Measurements from ENCODE around the gene PIK3CD. TPM values are rescaled to one million over a fixed set of nuclear protein-coding genes. Genes with fewer than 3 reads are reported as not detected.

Gene PIK3CD
- total and polyA plus RNA-seq, 12 donors: 1.3 to 16.4 (median 9.1) TPM

GRCh38 chr1:9653491-9654050, 2.0 kb downstream of the PIK3CD start:
- Histone ChIP-seq H3K9me3 (replicated peaks in 1 of 3) (no peaks in the 10 kb centered on the region), H3K4me3 (no peak overlapping the region), H3K4me1 (replicated peaks in 1 of 2) (peaks cover 0 to 8% of the 10 kb centered on the region in 2 donors), H3K27me3 (peaks cover 29% of the 10 kb centered on the region), H3K27ac (peak overlapping the region in 2 of 5 donors; percentile 17 to 34), H3K36me3 (replicated peaks in 1 of 2) (no peaks in the 10 kb centered on the region)
- DNase-seq: no peak
- TF ChIP-seq POLR2A (IDR thresholded peaks at IDR 0.05) (no peak), CTCF (IDR thresholded peaks at IDR 0.05) (no peak)
- WGBS, 4 donors: 54 to 58% (median 57%) methylated on average over 8 to 10 of the region's 10 CpGs
- intact Hi-C loops (cut with DNase I): no loop called here

GRCh38 chr1:9654051-9654833, 2.7 kb downstream of the PIK3CD start:
- TF ChIP-seq POLR2A (IDR thresholded peaks at IDR 0.05) (no peak), CTCF (IDR thresholded peaks at IDR 0.05) (no peak)
- H3K9me3 ChIP-seq (replicated peaks in 1 of 3): no peaks in the 10 kb centered on the region
- peaks cover 33% of the 10 kb centered on the region for H3K27me3 ChIP-seq
- 66 to 78% (median 74%) methylated on average over 24 to 25 of the region's 25 CpGs for WGBS, 4 donors
- H3K27ac ChIP-seq: peak overlapping the region in 2 of 5 donors; percentile 17 to 34
- H3K36me3 ChIP-seq (replicated peaks in 1 of 2): no peaks in the 10 kb centered on the region
- intact Hi-C loops (cut with DNase I): no loop called here
- H3K4me3 ChIP-seq: no peak overlapping the region
- DNase-seq: no peak
- H3K4me1 ChIP-seq (replicated peaks in 1 of 2): peaks cover 0 to 8% of the 10 kb centered on the region in 2 donors

GRCh38 chr1:9654834-9655723, 3.5 kb downstream of the PIK3CD start:
- Histone ChIP-seq H3K27me3 (peaks cover 27% of the 10 kb centered on the region), H3K9me3 (replicated peaks in 1 of 3) (no peaks in the 10 kb centered on the region), H3K27ac (no peak overlapping the region), H3K36me3 (replicated peaks in 1 of 2) (no peaks in the 10 kb centered on the region), H3K4me1 (replicated peaks in 1 of 2) (peaks cover 0 to 8% of the 10 kb centered on the region in 2 donors), H3K4me3 (no peak overlapping the region)
- TF ChIP-seq CTCF (IDR thresholded peaks at IDR 0.05) (no peak), POLR2A (IDR thresholded peaks at IDR 0.05) (no peak)
- WGBS, 4 donors: 60 to 73% (median 64%) methylated on average over 16 of the region's 16 CpGs
- DNase-seq: no peak
- intact Hi-C loops (cut with DNase I): no loop called here

- no peak for DNase-seq
- Histone ChIP-seq H3K4me1 (replicated peaks in 1 of 2) (peaks cover 0 to 8% of the 10 kb centered on the region in 2 donors), H3K27me3 (peaks cover 27% of the 10 kb centered on the region), H3K9me3 (replicated peaks in 1 of 3) (no peaks in the 10 kb centered on the region), H3K4me3 (no peak overlapping the region), H3K36me3 (replicated peaks in 1 of 2) (no peaks in the 10 kb centered on the region), H3K27ac (no peak overlapping the region)
- intact Hi-C loops (cut with DNase I): no loop called here
- WGBS, 4 donors: 74 to 93% (median 83%) methylated on average over 11 of the region's 11 CpGs
- TF ChIP-seq CTCF (IDR thresholded peaks at IDR 0.05) (no peak), POLR2A (IDR thresholded peaks at IDR 0.05) (no peak)
Measured at GRCh38 chr1:9655836-9656235, 4.3 kb downstream of the PIK3CD start.
